ENCODE measurements around the gene CLEC2B. TPM values are rescaled to one million over a fixed set of nuclear protein-coding genes. Genes with fewer than 3 reads are reported as not detected.

CLEC2B gene
- total RNA-seq, 1 experiment from 2014 or later = not detected

- no peak overlapping the region for H3K4me2 ChIP-seq (ENCODE audit: insufficient read depth, insufficient read length, low read length)
- no peak overlapping the region for H3K56ac ChIP-seq (ENCODE audit: insufficient read length, low read depth, low read length)
- no peaks in the 10 kb centered on the region for H3K79me1 ChIP-seq (ENCODE audit: insufficient read depth, low read depth, low read length, poor library complexity, severe bottlenecking)
- no CpG with 5 or more reads among the region's 3 CpGs for WGBS (ENCODE audit: extremely low coverage, insufficient read length, low lambda C conversion rate)
- Mint-ChIP-seq H3K27ac (no peak overlapping the region), H3K9me3 (no peaks in the 10 kb centered on the region), H3K4me3 (no peak overlapping the region), H3K27me3 (ENCODE audit: low read depth) (no peaks in the 10 kb centered on the region), H3K36me3 (ENCODE audit: insufficient read depth in 1 of 3, low read depth in 3 of 3) (no peaks in the 10 kb centered on the region), H3K4me1 (peaks cover 0 to 3% of the 10 kb centered on the region in 2 experiments; a peak in 2 of 4 replicates)
- no peak overlapping the region for H2BK15ac ChIP-seq (ENCODE audit: low read depth, low read length)
- no peak overlapping the region for H2BK120ac ChIP-seq (ENCODE audit: low read depth, low read length, poor library complexity, severe bottlenecking)
- no peaks in the 10 kb centered on the region for H3K27me3 ChIP-seq (ENCODE audit: insufficient read depth, low read length)
- H4K20me1 ChIP-seq (ENCODE audit: control insufficient read depth, insufficient read depth, insufficient read length) = no peaks in the 10 kb centered on the region
- DNase-seq = no peak
- H3K9ac ChIP-seq (ENCODE audit: extremely low read depth, insufficient read length, low read length) = no peak overlapping the region
- H3T11ph ChIP-seq (ENCODE audit: low read length) = no peak overlapping the region
- no peak overlapping the region for H4K91ac ChIP-seq (ENCODE audit: insufficient read length, low read depth, low read length)
- H4K8ac ChIP-seq (replicated peaks; ENCODE audit: insufficient read length, low read depth, low read length) = no peak overlapping the region
- H3K23me2 ChIP-seq (ENCODE audit: insufficient read length, low read depth, low read length, poor library complexity, severe bottlenecking) = no peaks in the 10 kb centered on the region
- H2AK5ac ChIP-seq (ENCODE audit: insufficient read length, low read length) = no peak overlapping the region
- no peak overlapping the region for H2BK5ac ChIP-seq (ENCODE audit: insufficient read length, low read length)
- H3K79me2 ChIP-seq (ENCODE audit: insufficient read depth, low read length) = no peaks in the 10 kb centered on the region
- H3K18ac ChIP-seq (ENCODE audit: insufficient read length, low read depth, low read length) = no peak overlapping the region
- no peak overlapping the region for H3K4ac ChIP-seq (ENCODE audit: low read depth, low read length)
- no peaks in the 10 kb centered on the region; the same call in 1 of the 2 replicates for H3K4me1 ChIP-seq (ENCODE audit: insufficient read depth, low read length)
- no peak overlapping the region for H2BK20ac ChIP-seq (ENCODE audit: low read depth, low read length, poor library complexity, severe bottlenecking)
- no peak overlapping the region for H2BK12ac ChIP-seq (ENCODE audit: insufficient read length, low read depth, low read length)
- no peak overlapping the region for H3K23ac ChIP-seq (ENCODE audit: insufficient read length, low read depth, low read length)
- no peak overlapping the region for H3K14ac ChIP-seq (ENCODE audit: insufficient read depth, low read length)
- no peak overlapping the region for H2AFZ ChIP-seq (ENCODE audit: low read length)
- H3K9me3 ChIP-seq (ENCODE audit: control insufficient read depth, low read depth, low read length) = no peaks in the 10 kb centered on the region
- TF ChIP-seq CTCF (conservative IDR thresholded peaks at IDR 0.05) = no peak
- H3K27ac ChIP-seq (ENCODE audit: insufficient read length, low read depth, low read length) = no peak overlapping the region
- H4K5ac ChIP-seq (ENCODE audit: insufficient read length, low read depth, low read length) = no peak overlapping the region
Measured at GRCh38 chr12:9831720-9832119, 37.4 kb downstream of the CLEC2B start.

All from H9 (cell line).